Fibroblast of lung (primary cell): ENCODE measurements around the gene KHNYN.
A peak's percentile ranks its signal among the peaks of the same experiment; 100 is the strongest.

ENCODE experiments used
- CTCF ChIP-seq, 2 donors: IDR thresholded peaks in 1 of 2; conservative IDR thresholded peaks in 1 of 2; 1 replicate in 1 of 2; 2 replicates in 1 of 2; pipeline ENCODE4 v1.5.1; 2011 to 2012; ENCODE audit warnings: low read length in 2 of 2, control low read depth in 1 of 2, inconsistent platforms in 1 of 2, low read depth in 1 of 2, mild to moderate bottlenecking in 1 of 2
- EZH2 ChIP-seq: IDR thresholded peaks from 2 replicates; pipeline ENCODE4 v1.5.1; 2012; ENCODE audit warnings: low read length, control low read depth, mild to moderate bottlenecking; ENCODE audit errors: missing control alignments

GRCh38 chr14:24394275-24394674, 35.5 kb upstream of the KHNYN start:
- peak in 1 of 2 donors; percentile 1 for TF ChIP-seq CTCF (conservative IDR thresholded peaks at IDR 0.05 in 1 of 2, IDR thresholded peaks at IDR 0.05 in 1 of 2; ENCODE audit: low read depth in 1 of 2, low read length in 2 of 2)
- no peak for TF ChIP-seq EZH2
